HG02798 (cell line): Measurements from ENCODE around the gene STK32C.
"Not testable (repeated sequence)": the region's sequence is repeated elsewhere in the genome, so short reads cannot be mapped to it uniquely, and the experiment has no call there.

Experiments used
- ATAC-seq: cut with Tn5 transposase; IDR thresholded peaks from one replicate; pipeline ENCODE4 v1.9.1; 2021; ENCODE audit warnings: mild to moderate bottlenecking; ENCODE audit not compliant: unreplicated experiment, poor library complexity

The STK32C gene

DNA sequence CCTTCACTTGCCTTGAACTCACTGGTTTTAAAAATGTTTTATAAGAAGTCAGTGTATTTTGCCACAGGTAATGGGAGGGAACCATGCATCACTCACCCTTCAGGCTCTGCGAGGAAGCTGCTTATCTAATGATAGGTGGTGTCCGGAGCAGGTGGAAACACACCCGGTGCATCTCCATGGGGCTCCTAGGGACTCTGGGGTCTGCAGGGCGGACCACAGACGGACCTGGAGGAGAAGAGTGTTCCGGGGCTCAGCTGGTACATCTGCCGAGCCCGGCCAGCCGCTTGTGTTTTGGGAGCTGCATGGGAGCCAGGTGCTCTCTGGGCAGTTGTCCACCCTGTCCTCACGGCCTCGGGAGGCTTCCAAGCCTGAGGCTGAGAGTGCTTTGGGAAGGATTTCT lies 31.5 kb upstream of the STK32C start:
- ATAC-seq, result no peak

- no peak for ATAC-seq
Measured at GRCh38 chr10:132338876-132339275, 31.1 kb upstream of the STK32C start.

- not testable (repeated sequence) for ATAC-seq
Measured at GRCh38 chr10:132337854-132338253, 30.1 kb upstream of the STK32C start.

GRCh38 chr10:132336919-132337407 lies 29.2 kb upstream of the STK32C start:
- ATAC-seq, result no peak

GRCh38 chr10:132336064-132336746 lies 28.5 kb upstream of the STK32C start:
- no peak for ATAC-seq

DNA sequence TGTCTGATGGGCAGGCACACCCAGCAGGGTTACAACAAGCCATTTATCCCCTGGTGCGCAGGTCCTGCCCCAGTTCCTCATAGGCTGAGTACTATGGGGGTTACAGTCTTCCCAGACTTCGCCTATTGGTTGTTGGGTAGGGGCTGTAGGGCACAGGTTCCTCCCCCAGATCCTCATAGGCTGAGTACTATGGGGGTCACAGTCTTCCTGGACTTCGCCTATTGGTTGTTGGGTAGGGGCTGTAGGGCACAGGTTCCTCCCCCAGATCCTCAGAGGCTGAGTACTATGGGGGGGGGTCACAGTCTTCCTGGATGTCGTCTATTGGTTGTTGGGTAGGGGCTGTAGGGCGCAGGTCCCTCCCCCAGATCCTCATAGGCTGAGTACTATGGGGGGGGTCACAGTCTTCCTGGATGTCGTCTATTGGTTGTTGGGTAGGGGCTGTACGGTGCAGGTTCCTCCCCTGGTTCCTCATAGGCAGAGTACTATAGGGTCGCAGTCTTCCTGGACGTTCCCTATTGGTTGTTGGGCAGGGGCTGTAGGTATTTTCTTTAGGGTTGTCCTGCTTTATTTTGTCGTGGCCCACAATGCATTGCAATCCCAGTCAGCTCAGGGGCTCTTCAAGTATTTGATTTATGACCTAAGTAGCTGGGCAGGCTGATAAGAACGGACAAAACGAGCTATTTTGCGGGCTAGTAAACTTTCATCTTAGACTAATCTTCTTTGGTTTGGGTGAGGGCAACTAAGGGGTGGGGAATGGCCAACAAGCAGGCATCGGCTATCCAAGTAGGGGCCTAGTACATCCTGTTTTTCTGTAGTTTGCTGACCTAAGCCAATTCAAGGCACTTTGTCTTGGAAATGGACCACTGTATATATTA lies 27.7 kb upstream of the STK32C start:
- no peak for ATAC-seq

DNA sequence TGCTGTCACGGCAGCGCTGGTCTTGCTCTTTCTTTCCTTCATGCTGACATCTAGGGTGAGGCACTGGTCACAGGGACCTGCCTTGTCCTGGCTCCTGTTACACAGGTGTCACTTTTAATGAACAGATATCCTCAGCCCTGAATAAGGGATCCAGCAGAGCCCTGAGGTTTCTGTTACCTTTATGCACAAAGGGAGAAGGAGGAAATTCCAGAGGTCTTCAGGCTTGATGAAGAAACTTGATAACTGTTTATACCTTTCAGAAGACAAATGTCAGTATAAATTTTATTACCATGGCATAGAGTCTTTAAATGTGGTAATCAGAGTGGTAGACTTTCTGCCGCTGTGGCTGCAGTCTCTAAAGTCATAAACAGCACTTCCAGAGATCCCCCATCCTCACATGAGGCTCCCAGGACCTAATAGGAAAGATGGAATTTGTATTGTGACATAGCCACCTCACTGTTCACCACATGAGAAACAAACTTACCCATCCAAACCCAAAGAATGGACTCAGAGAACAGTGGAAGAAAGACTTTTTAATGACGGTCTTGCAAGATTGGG lies 27.0 kb upstream of the STK32C start:
- ATAC-seq, result no peak

- no peak for ATAC-seq
Measured at GRCh38 chr10:132333386-132333785, 25.6 kb upstream of the STK32C start.

DNA sequence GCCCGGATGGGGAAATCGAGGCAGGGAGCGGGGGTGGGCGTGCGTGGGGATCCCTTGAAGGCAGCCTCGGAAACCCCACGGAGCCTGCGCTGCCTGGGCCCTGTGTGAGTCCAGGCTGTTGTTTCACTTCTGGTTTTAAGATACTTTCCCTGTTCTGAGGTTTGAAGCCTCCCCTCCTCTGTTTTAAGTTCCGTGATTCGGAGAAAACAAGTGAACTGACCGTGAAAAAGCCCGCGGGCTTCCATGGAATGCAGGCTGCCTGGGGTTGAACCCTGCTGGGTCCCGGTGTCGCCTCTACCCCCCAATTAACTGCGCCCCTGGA lies 24.6 kb upstream of the STK32C start:
- peak; percentile 52 for ATAC-seq

DNA sequence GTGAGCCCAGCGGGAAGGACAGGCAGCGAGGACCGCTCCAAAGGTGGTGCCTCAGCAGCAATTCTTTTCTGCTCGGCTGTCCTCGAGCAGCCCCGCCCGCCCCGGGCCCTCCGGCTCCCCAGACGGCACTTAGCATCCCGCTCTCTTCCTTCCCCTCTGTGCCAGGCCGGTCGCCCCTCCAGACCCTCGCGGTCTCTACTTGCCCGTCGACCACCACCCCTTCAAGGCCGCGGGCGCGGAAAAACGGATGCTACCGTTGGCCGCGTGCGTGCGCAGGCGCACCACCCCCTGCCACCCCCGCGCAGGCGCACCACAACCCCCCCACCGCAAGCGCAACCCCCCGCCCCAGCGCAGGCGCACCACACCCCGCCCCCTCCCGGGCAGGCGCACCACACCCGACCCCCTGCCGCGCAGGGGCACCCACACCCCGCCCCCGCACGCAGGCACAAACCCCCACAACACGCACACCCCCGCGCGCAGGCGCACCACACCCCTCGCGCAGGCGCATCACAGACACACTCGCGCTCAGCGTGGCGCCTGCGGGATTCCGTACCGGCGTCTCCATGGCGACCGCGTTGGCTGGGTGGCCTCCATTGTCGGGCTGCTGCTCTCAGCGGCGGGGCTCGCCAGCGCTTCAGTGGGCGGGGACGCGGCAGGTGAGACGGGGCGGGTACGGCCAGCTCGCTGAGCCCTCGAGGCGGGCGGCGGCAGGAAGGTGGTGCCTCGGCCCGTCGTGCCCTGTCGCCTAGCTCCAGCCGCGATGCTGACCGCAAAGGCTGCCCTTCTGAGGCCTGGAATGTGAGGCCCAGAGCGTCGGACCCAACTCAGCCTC lies 24.1 kb upstream of the STK32C start, which contains the start of gene LRRC27:
LRRC27 (plus strand) TSS at position 593 of the 832 bp plus-strand sequence. CDS start 1,332 bp downstream, outside the sequence.
- peak; percentile 93 for ATAC-seq

- ATAC-seq, result no peak
Measured at GRCh38 chr10:132330486-132330833, 22.7 kb upstream of the STK32C start.

GRCh38 chr10:132329565-132330485 lies 22.1 kb upstream of the STK32C start:
- no peak for ATAC-seq

DNA sequence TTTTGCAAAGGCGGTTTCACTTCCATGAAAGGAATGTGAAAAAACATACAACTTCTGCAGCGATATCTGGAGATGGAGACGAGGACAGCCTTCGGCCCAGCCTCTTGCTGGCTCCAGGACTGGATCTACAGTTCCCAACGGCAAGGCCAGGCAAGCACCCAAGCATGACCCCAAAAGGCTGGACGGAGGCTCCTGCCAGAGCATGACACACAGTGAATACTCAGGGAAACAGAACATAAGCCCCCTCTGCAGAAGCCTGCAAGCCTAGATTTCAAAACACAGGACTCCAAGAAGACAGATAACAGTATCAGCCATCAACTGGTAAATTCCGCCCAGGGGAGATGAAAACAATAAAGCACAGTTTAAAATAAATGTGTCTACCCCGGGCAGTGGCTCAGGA lies 21.0 kb upstream of the STK32C start:
- ATAC-seq, result no peak

DNA sequence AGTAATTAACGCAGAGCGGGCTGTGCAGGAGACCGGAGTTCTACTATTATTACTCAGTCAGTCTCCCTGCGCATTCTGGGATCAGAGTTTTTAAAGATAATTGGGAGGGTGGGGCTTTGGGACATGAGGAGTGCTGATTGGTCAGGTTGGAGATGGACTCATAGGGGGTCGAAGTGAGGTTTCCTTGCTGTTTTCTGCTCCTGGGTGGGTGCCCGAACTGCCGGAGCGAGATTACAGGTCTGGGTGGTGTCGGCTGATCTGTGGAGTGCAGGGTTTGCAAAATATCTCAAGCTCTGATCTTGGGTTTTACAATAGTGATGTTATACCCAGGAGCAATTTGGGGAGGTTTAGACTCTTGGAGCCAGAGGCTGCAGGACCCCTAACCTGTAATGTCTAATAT lies 20.4 kb upstream of the STK32C start:
- no peak for ATAC-seq

DNA sequence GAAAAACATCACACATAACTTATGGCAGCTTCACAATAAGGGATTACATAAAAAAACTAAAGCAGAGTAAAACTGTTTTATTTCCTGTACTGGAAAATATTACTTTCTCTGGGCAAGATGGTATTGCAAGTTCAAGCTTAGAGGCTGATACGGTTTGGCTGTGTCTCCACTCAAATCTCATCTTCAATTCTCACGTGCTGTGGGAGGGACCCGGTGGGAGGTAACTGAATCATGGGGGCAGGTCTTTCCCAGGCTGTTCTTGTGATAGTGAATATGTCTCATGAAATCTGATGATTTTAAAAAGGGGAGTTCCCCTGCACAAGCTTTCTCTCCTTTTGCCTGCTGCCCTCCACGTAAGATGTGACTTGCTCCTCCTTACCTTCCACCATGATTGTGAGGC lies 19.2 kb upstream of the STK32C start:
- no peak for ATAC-seq

GRCh38 chr10:132326344-132326889 lies 18.7 kb upstream of the STK32C start:
- no peak for ATAC-seq

DNA sequence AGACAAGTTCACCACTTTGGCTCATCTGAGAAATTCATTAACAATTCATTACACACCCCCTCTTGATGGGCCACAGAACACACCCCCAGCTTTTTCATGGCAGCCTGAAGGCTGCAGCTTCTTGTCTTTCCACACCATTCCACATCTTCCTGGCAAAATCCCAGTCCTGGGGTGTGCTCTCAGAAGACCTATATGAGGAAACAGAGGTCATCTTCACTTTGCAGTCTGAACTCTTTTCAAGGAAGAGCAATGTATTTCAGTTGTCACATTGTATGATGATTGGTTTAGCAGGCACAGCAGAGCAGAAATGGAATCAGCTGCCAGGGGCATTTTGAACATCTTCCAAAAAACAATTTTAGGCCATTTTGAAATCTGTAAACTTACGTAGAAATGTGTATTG lies 16.4 kb upstream of the STK32C start:
- no peak for ATAC-seq

GRCh38 chr10:132322586-132323048 lies 14.9 kb upstream of the STK32C start:
- ATAC-seq, result no peak

DNA sequence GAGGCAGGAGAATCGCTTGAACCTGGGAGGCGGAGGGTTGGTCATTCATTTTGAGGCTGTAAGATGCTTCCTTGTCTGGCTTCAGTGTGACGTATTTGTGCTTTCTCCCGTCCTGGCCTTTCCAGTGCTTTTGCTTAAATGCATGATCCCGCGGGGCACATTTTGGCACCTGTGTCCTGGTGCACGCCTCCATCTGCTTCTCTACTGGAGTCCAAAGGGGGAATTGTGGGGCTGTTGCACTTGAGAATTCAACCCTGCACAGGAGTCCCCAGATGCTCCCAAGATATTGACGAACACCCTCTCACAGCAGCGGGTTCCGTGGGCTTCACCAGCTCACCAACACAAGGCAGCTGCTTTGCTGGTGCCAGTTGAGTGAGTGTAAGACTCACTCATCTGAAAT lies 14.0 kb upstream of the STK32C start:
- ATAC-seq, result no peak
